ENCODE results near the gene RNF112.

RNF112 gene

DNA sequence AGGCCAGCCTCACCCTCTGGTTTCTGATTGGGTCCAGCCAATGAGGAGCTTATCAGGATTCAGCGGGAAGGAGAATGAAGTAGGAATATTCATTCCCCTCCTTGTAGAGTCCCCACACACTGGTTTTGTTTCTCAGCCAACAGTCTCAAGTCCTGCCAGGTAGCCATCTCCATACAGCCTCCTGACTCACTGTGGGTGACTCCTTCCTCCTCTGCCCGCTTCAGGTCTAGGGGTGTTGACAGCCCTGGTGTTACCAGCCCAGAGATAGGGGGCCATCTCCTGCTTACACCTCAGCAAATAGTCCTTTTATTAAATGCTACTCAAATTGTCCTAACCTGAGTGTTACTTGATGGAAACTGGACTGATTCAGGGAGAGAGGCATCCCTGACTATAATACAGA is 20.1 kb upstream of the RNF112 start:
- no peak for DNase-seq

DNA sequence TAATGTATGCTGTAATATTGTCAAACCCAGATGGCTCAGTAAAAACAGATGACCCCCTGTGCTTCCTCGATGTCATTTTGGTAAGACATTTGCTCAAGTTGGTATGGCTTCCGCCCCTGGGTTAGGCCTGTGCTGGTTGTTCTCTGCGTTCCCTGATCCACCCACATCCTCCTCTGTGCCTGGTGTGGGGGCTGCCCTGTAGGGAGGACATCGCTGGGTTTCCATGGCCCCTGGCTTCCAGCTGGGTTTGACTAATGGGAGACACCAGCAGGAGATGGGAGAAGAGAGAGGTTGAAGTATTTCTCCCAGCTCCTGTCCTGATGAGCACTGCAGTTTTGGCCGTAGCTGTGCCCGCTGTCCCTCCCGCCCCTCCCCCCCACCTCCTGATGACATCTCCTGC is 19.6 kb upstream of the RNF112 start:
- no peak for DNase-seq

DNA sequence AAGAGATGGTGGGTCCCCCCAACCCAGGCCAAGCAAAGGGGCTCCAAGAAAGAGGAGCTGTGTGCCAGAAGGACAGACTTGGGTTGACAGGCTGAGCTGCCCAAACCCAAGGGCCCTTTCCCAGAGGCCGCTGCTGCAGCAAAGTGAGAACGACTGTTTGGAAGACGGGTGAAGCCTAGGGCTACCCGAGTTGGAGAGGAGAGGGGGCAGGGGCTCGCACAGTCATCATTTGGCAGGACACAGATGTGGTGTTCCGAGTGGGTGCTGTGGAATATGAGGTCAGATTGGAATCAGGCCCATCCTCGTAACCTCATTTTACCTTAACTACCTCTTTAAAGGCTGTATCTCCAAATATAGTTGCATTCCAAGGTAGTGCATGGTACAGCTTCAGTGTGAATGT is 18.7 kb upstream of the RNF112 start:
- DNase-seq = no peak

DNA sequence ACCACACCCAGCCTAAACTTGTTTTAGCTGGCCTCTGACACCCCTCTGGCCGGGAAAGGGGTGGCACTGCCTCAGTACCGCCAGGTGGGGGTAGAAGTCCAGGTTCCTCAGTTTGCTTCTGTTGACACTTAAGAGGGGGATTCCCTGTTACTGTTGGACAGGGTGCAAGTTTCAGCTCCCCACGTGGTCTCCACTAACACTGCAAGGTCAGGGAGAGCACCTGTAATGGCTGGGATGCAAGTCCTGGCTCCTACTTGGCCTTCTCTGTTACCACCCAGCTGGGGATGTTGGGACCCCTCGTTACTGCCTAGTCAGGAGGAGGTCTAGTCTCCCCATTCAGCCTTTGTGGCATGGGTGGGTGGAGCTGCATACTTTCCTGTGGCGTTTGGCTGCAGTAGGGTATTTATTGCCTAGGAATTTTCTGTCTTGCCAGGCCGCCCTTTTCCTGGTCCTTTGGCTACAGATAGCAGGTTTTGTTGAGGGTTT is 13.4 kb upstream of the RNF112 start:
- no peak for DNase-seq

- DNase-seq = no peak
These were observed 12.5 kb upstream of the RNF112 start for GRCh38 chr17:19398301-19399181.

- DNase-seq = no peak
These were observed 11.1 kb upstream of the RNF112 start for GRCh38 chr17:19399750-19400450.

DNA sequence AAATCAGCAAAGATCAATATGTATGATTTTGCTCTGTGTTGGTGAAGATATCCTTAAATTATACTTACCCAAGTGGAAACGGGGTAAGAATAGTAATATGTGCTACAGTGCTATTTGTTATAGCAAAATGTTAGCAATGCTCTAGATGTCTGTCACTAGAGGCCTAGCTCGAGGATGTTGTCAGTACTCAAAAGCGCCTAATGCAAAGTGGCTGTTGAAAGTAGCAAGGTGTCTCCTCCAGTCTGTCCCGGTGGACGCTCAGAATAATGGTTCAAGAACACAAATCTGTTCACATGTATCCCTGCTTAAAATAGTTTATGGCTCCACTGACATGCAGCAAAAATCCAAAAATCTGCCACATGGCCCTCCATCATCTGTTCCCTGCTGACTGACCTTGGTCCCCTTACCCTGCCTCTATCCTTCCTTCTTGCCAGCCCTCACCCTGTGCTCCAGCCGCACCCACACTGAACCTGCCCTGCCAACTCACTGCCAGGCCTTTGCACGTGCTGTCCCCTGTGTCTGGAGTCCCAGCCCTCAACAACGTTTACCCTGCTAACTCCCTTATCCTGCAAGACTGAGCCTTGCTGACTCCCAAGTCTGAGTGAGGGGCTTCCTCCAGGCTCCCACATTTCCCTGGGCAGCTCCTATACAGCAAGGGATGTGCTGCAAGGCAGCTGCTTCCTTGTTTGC is 9.6 kb upstream of the RNF112 start:
- DNase-seq = no peak

GRCh38 chr17:19402171-19402570 is 8.9 kb upstream of the RNF112 start:
- DNase-seq = no peak

DNA sequence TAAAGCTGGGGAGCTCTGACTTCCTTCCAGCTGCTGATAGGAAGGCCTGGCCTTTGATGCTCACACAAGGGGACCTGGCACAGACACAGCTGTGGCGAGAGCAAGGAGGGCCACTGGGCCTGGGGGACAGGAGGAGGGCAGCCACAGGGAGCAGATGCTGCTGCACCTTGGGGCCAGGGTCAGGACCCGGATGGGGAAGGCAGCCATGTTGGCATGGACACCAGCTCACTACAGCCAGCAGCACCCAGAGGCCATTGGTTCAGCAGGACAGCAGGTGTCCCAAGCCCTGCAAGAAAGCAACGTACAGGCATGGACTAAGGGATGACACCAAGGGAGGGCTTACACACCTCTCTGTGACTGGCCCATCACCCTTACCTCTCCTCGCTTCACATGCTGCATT is 8.0 kb upstream of the RNF112 start:
- DNase-seq = no peak

DNA sequence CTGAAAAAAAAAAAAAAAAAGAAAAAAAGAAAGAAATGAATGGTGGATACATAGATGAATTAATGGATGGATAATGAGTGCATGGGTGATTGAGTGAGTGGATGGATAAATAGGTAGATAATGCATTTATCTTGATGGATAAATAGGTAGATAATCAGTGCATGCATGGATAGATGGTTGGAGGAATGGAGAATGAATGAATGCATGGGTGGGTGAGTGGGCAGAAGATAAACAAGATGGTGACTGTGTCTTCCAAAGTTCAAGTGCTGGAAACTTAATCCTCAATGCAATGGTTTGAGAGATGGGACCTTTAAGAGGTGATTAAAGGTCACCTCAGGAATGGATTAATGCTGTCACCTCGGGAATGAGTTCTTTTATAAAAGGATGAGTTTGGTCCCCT is 6.8 kb upstream of the RNF112 start:
- DNase-seq = no peak

DNA sequence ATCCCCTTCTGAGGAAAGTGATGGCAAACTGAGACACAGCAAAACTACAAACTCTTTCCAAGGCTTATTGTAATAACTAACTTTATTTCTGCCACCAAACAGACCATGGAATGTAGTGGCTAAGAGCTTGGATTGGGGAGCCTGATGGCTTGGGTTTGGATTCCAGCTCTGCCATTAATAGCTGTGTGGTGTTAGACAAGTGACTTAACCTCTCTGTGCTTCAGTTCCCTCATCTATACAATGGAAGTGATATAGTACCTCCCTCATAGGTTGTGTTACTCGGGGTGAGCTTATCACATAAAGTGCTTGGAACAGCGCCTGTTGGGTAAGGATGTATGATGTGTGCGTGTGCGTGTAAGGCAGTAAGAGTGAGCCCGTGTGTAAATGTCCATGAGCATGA is 5.9 kb upstream of the RNF112 start:
- no peak for DNase-seq

DNA sequence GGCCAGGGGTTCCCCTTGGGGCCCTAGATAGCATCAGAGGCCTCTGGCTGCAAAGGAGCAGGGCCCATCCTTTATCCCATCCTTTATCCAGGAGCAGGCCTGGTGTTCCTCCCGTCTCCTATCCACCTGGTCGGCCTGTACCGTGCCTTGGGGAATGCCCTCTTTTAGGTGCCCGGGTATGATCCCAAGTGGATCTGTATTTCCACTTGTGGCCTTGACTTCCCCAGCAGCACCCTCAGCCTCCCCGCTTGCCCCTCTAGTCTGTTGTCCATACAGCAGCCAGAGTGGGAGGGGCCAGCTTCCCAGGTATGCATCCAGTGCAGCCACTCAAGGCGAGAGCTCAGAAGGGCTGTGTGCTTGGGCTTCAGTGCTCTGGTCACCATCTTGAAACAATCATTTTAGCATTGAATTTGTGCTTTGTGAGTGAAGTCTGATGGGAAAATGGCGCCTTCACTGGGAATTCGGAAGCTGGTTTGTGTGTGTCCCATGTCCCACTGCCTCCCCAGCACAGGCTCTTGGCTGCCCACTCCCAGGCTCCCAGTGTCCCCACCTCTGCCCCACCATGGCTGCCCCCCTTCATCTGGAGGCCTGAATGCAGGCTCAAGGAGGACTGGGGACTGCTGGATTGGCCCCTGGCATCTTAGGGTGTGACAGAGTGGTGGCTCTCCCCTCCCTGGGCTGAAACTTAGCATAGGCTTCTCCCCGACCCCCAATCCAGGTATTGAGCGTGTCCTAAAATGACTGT is 3.3 kb upstream of the RNF112 start:
- no peak for DNase-seq

DNA sequence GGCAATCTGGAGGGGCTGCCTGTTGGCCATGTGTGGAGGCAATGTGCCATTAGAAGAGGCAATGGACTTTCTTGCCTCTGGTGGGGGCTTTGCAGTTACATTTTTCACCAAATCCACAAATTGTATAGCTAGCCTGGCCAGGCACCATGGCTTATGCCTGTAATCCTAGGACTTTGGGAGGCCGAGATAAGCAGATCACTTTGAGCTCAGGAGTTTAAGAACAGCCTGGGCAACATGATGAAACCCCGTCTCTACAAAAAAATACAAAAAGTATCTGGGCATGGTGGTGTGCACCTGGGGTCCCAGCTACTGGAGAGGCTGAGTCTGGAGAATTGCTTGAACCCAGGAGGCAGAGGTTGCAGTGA is 2.7 kb upstream of the RNF112 start:
- no peak for DNase-seq

DNA sequence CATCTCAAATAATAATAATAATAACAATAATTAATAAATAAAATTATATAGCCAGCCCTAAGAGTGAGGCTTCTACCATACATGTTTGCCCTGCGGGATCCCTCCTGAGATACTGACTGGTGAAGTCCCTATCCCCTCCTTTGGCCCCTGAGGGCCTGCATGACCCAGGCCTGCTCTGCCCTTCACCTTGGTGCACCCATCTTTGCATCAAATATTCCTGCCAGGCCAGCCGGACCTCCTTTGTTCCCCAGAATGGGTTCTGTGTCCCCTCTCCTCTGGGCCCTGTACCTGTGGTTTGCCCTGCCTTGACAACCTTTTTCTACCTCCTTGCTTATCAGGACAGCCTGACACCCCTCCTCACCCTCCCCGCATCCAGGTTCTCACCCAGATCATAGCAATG is 2.0 kb upstream of the RNF112 start:
- no peak for DNase-seq

- DNase-seq = no peak
These were observed 1.5 kb upstream of the RNF112 start for GRCh38 chr17:19409509-19409908.

GRCh38 chr17:19410091-19410490 is 941 bp upstream of the RNF112 start:
- no peak for DNase-seq

DNA sequence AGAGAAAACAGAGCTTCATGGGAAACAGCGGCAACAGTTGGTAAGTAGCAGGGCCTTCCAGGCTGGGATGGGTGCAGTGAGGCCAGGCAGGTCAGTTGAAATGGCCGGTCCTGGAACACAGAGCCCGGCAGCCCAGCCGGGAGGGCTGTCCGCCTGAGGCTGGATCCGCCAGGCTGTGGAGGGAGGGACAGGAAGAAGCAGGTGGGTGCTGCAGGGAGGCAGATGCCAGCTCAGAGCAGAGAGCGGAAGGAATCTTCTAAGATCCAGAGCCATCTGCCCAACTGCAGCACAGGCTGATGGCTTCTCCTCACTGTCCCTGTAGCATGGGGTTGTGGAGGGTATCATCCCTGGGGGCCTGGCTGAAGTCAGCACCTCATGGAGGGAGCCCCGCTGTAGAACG is 599 bp downstream of the RNF112 start:
- DNase-seq = no peak

DNA sequence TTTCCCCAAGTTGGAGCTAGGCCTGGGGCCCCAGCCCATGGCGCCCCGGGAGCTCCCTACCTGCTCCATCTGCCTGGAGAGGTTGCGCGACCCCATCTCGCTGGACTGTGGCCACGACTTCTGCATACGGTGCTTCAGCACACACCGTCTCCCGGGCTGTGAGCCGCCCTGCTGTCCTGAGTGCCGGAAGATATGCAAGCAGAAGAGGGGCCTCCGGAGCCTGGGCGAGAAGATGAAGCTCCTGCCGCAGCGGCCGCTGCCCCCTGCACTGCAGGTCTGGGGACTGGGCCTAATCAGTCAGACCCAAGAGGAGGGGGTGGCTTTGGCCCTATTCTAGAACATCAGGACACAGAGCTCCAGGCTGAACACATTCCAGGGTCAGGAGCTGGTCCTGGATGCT is 1.5 kb downstream of the RNF112 start:
- DNase-seq = no peak

- DNase-seq = no peak
These were observed 2.0 kb downstream of the RNF112 start for GRCh38 chr17:19412984-19413383.

- DNase-seq = no peak
These were observed 2.7 kb downstream of the RNF112 start for GRCh38 chr17:19413761-19414160.

GRCh38 chr17:19414396-19415280 is 3.6 kb downstream of the RNF112 start:
- no peak for DNase-seq

DNA sequence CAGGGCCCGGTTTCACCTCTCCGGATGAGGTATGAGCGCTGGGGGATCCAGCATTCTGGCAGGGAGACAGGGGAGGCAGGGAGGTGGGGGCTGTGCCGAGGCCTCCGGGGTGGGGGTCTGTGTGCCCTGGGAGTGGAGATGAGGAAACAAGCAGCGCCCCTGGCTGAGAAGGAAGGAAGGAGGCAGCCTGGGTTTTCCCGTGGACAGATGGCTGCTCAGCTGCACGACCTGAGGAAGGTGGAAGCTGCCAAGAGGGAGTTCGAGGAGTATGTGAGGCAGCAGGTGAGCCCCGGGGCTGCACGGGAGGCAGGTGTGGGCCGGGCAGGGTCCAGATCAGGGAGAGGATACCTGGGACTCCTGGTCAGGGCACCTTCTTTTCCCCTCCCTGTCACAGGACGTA is 4.3 kb downstream of the RNF112 start:
- DNase-seq = no peak

Data from activated naive CD4-positive, alpha-beta T cell (primary cell).